ENCODE measurements around the gene VEGFC.

- no peak for TF ChIP-seq POLR2AphosphoS5 (IDR thresholded peaks at IDR 0.05; ENCODE audit: low read depth)
- no peak for TF ChIP-seq CTCF (IDR thresholded peaks at IDR 0.05; ENCODE audit: insufficient read depth, low read length)
- TF ChIP-seq, protein P1, sequence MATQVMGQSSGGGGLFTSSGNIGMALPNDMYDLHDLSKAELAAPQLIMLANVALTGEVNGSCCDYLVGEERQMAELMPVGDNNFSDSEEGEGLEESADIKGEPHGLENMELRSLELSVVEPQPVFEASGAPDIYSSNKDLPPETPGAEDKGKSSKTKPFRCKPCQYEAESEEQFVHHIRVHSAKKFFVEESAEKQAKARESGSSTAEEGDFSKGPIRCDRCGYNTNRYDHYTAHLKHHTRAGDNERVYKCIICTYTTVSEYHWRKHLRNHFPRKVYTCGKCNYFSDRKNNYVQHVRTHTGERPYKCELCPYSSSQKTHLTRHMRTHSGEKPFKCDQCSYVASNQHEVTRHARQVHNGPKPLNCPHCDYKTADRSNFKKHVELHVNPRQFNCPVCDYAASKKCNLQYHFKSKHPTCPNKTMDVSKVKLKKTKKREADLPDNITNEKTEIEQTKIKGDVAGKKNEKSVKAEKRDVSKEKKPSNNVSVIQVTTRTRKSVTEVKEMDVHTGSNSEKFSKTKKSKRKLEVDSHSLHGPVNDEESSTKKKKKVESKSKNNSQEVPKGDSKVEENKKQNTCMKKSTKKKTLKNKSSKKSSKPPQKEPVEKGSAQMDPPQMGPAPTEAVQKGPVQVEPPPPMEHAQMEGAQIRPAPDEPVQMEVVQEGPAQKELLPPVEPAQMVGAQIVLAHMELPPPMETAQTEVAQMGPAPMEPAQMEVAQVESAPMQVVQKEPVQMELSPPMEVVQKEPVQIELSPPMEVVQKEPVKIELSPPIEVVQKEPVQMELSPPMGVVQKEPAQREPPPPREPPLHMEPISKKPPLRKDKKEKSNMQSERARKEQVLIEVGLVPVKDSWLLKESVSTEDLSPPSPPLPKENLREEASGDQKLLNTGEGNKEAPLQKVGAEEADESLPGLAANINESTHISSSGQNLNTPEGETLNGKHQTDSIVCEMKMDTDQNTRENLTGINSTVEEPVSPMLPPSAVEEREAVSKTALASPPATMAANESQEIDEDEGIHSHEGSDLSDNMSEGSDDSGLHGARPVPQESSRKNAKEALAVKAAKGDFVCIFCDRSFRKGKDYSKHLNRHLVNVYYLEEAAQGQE (IDR thresholded peaks at IDR 0.05; ENCODE audit: insufficient replicate concordance, low read depth) = no peak
- TF ChIP-seq GABPA (IDR thresholded peaks at IDR 0.05; ENCODE audit: low read depth) = no peak
These were observed 30.9 kb downstream of the VEGFC start for GRCh38 chr4:176761872-176762271.
